AG04450 (cell line): ENCODE data around the gene CEBPG. TPM values are rescaled to one million over a fixed set of nuclear protein-coding genes. Genes with fewer than 3 reads are reported as not detected.

Source experiments
- CTCF ChIA-PET: fragments of 300-600, 350-600 bp; formaldehyde crosslinking; extraction: SDS; loops from one replicate; lab custom pipeline; 2022; ENCODE audit warnings: antibody characterized with exemption, inconsistent platforms; lab: Charles Lee
- POLR2A ChIA-PET: fragments of 350-600 bp; formaldehyde crosslinking; extraction: SDS; loops from one replicate; lab custom pipeline; 2021; ENCODE audit warnings: antibody characterized with exemption, inconsistent platforms; lab: Yijun Ruan, JAX
- DNase-seq: peaks from one replicate; pipeline ENCODE4 v3.0.0-alpha.2; 2011; ENCODE audit warnings: low read depth, low spot score
- H3K27ac ChIP-seq: one replicate; pipeline ENCODE4 v1.5.1; 2012; ENCODE audit warnings: low read depth, low read length, control low read depth
- H3K27me3 ChIP-seq: one replicate; pipeline ENCODE4 v1.6.0; 2012; ENCODE audit warnings: low read length; ENCODE audit not compliant: control insufficient read depth, insufficient read depth
- H3K4me3 ChIP-seq: 2 replicates; pipeline ENCODE4 v1.5.1; 2011; ENCODE audit warnings: mild to moderate bottlenecking, low read depth, low read length, control low read depth
- H3K9me3 ChIP-seq: 2 replicates; pipeline ENCODE4 v1.5.1; 2012; ENCODE audit warnings: low read length; ENCODE audit not compliant: control insufficient read depth, insufficient read depth
- polyA plus RNA-seq: library from polyadenylated mRNA; depleted of rRNA; stranded (reverse); fragments of >200 nt; gene quantifications from 2 replicates; pipeline ENCODE4 v1.2.3, GENCODE V29; 2011
- TF ChIP-seq, protein P1 (sequence below): IDR thresholded peaks from 2 replicates; pipeline ENCODE4 v1.5.1; 2011; ENCODE audit warnings: low read depth, low read length, control low read depth, inconsistent platforms

Gene CEBPG
- polyA plus RNA-seq, 1 experiment, result 31.6 TPM

DNA sequence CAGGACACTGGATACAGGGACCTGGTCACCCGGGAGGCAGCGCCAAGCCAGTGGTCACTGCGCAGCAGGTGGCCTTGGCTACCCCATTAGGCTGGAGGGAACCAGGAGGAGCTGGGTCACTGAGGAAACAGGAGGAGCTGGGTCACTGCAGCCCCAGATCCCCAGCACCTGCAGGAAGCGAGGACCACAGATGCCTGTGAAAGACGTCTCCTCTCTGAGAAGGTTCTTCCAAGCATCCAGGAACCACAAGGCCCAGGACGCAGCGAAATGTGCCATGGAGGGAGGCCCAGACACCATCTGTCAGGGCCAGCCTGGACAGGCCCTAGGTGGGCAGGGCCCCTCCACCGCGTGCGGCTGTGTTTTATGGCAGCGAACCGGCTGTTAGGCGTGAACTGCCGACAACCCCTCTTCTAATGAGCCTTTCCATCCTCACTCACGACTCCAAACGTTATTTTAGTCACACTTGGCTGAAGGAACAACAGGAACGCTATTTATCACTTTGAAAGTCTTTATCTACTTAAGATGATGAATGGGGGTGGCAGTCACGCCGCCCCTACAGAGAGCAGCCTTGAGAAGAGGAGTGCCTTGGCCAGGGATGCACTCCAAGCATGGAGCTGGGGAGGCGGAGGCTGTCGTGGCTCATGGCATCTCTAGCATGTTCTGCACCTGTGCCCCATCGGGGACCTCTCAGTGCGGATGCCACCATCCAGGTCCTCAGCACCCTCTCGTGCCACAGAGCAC is 53.3 kb downstream of the CEBPG start:
- no peak overlapping the region for H3K27ac ChIP-seq
- H3K9me3 ChIP-seq, result no peaks in the 10 kb centered on the region
- DNase-seq, result no peak
- ChIA-PET CTCF (no interaction called here), POLR2A (no interaction called here)
- no peak overlapping the region for H3K4me3 ChIP-seq
- TF ChIP-seq, protein P1, sequence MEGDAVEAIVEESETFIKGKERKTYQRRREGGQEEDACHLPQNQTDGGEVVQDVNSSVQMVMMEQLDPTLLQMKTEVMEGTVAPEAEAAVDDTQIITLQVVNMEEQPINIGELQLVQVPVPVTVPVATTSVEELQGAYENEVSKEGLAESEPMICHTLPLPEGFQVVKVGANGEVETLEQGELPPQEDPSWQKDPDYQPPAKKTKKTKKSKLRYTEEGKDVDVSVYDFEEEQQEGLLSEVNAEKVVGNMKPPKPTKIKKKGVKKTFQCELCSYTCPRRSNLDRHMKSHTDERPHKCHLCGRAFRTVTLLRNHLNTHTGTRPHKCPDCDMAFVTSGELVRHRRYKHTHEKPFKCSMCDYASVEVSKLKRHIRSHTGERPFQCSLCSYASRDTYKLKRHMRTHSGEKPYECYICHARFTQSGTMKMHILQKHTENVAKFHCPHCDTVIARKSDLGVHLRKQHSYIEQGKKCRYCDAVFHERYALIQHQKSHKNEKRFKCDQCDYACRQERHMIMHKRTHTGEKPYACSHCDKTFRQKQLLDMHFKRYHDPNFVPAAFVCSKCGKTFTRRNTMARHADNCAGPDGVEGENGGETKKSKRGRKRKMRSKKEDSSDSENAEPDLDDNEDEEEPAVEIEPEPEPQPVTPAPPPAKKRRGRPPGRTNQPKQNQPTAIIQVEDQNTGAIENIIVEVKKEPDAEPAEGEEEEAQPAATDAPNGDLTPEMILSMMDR, result no peak
- H3K27me3 ChIP-seq, result no peaks in the 10 kb centered on the region

DNA sequence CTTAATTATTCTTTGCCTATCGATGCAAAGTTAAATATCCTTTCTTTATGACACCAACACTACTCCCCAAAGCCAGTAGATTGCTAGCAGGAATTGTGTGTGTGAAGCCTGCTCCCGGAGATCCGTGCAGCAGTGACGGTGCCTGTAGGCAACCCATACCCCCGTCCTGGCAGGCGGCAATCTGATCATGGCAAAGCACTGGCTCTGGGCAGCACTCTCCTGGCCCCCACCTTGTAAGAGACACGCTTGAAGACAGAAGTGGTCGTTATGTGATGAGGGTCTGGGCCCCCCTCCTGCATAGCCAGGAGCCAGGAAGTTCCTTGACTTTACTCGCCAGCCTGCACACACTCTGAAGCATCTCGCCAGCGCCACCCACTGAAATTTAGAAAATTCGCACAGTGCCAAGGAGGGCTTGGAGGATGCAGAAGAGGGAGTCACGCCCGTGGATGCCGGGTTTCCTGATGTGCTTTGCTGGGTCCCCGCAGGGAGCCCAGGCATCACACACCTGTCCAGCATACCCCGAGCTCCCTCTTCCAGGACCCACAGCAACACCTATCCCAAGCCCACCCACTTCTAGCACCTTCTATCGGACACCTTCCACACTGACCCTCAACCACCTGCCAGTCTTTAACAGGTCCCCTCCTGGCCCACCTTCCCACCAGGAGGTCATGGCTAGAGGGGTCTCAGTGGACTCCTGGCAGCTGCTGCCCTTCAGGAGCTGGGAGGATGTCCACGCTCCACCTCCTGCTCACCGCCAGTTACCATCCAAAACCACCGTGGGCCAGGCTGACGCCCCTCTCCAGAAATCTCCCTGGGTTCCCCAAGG is 54.5 kb downstream of the CEBPG start:
- CTCF ChIA-PET, result interaction anchor here (3.0 kb wide), 2 partner anchors 9 to 342 kb away, joined by 55 to 87 read pairs; no protein-coding TSS in a partner anchor
- DNase-seq, result no peak
- TF ChIP-seq, protein P1, result no peak
- no peak overlapping the region for H3K27ac ChIP-seq
- H3K9me3 ChIP-seq, result no peaks in the 10 kb centered on the region
- no peak overlapping the region for H3K4me3 ChIP-seq
- no peaks in the 10 kb centered on the region for H3K27me3 ChIP-seq
- POLR2A ChIA-PET, result no interaction called here

DNA sequence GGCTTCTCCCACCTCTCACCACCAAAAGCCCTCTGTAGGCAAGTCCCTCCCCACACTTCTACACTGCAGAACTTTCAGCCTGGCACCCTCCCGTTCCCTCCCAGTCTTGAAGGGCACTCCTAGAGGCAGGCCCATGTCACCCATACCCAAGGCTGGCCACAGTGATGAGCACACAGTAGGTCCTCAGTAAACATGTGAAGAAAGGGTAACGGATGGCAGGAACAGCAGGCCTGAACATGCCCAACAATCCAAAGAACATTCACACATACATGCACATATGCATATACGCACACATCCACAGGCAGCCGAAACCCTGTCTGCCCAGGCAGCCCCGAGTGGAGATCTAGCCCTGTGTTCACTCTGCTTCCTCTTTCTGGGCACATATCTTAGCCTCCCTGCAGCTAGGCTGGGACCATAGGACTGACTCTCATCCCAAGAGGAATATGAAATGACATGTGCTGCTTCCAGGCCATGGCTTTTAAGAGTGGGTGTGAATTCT is 55.2 kb downstream of the CEBPG start:
- H3K27ac ChIP-seq, result no peak overlapping the region
- no peak for DNase-seq
- ChIA-PET CTCF (interaction anchor here (3.0 kb wide), 2 partner anchors 10 to 341 kb away, joined by 55 to 87 read pairs; no protein-coding TSS in a partner anchor), POLR2A (no interaction called here)
- no peak overlapping the region for H3K4me3 ChIP-seq
- no peaks in the 10 kb centered on the region for H3K27me3 ChIP-seq
- no peaks in the 10 kb centered on the region for H3K9me3 ChIP-seq
- TF ChIP-seq, protein P1, result no peak

DNA sequence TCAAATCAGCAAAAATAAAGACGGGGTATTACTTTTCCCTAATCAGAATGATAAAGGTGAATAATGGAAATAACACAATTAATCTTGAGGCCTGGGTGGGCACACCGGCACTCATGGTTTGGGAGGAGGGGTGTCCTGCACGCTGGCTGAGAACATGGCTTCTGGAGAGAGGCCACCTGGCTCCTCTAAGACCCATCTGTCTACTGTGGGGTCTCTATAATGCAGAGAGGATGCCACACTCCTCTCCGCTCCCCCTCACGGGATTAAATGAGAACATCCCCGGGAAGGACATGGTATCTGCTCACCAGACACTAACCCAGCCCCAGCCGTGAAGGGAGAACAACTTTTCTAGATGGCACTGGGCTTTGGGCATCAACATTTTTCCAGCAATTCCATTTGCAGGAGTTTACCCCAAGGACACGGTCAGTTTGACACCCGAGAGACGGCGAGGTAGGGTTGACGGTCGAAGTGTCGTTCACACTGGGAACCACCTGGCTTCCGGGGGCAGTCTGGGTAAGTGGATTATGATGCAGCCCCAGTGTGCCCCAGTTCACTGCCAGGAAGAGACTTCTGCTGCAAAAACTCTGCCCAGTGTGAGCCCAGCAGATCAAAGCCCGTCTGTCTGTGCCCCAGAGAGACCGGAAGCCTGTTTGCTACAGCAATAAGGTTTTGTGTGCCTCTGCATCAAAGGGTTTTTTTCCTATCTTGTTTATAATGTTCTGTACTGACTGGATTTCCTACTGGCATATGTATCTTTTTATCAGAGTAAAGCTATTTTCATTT is 56.6 kb downstream of the CEBPG start:
- ChIA-PET CTCF (interaction anchor here (0.6 to 3.0 kb wide), 26 partner anchors 11 to 926 kb away, joined by 3 to 87 read pairs (median 4); partner anchors contain the start of gene PEPD), POLR2A (no interaction called here)
- no peak overlapping the region for H3K27ac ChIP-seq

More for the DNA sequence above, 56.6 kb downstream of the CEBPG start:
- no peak for DNase-seq
- Histone ChIP-seq H3K27me3 (no peaks in the 10 kb centered on the region), H3K9me3 (no peaks in the 10 kb centered on the region; the same call in 1 of the 2 replicates), H3K4me3 (no peak overlapping the region)
- TF ChIP-seq, protein P1, result no peak
